ENCODE results near the gene BMP5. TPM values are rescaled to one million over a fixed set of nuclear protein-coding genes. Genes with fewer than 3 reads are reported as not detected.
A peak's percentile ranks its signal among the peaks of the same experiment; 100 is the strongest.

BMP5 gene
- total and polyA plus RNA-seq, 4 donors: 1.2 to 88.7 (median 6.4) TPM

- Histone ChIP-seq H3K27ac (ENCODE audit: low read depth in 1 of 2, low read length in 1 of 2) (peak overlapping the region in 1 of 2 donors; percentile 33), H3K9me3 (ENCODE audit: control insufficient read depth in 4 of 4, insufficient read depth in 3 of 4, low read length in 3 of 4) (no peaks in the 10 kb centered on the region), H3K9ac (ENCODE audit: insufficient read depth in 1 of 2, low read length in 2 of 2) (no peak overlapping the region), H3K4me3 (no peak overlapping the region), H3K27me3 (ENCODE audit: control insufficient read depth in 3 of 3, insufficient read depth in 3 of 3, low read length in 2 of 3) (no peaks in the 10 kb centered on the region), H3K36me3 (ENCODE audit: control insufficient read depth in 4 of 4, insufficient read depth in 4 of 4, low read length in 4 of 4) (peaks cover 0 to 3% (median 0%) of the 10 kb centered on the region in 4 donors), H3K4me1 (ENCODE audit: control insufficient read depth in 5 of 5, insufficient read depth in 5 of 5, low read length in 5 of 5) (peaks cover 0 to 17% (median 4%) of the 10 kb centered on the region in 5 donors)
- 69 to 87% methylated on average over 2 of the region's 2 CpGs for WGBS, 2 donors
- ATAC-seq (ENCODE audit: insufficient read depth, low FRiP score) (no peak), DNase-seq (no peak)
- TF ChIP-seq CTCF (IDR thresholded peaks at IDR 0.05; ENCODE audit: control extremely low read depth, extremely low read depth): no peak
Measured at GRCh38 chr6:55833284-55833683, 42.1 kb downstream of the BMP5 start.

DNA sequence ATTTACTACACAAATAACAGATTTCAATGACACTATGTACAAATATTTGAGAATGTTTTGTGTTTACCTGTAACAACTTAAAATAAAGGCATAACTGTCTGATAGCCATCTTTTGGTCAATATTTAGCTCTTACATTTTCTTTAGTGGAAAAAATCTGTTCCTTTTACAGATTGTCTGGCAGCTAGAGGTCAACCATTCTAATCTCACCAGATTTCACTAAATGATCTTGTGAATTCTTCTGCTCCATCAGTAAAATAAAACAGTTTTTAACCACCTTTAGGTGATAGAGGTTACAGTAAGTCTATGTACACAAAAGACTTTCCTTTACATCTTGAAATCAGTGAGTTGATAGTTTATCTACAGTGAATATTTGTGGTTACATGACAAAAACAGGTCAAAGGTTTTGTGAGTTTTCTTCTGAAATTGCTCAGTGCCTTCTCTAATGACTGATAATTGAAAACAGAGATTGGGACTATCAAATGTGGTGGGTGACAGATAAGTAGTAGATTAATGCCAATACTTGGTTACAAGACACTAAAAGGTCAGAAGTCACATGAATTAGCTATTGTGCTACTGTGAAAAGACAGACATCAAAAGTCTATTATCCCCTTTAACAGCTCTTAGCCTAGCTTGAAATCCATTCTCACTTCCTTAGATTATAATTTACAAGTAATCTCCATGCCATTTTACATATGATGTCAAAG lies 47.4 kb downstream of the BMP5 start:
- H3K36me3 ChIP-seq (ENCODE audit: control insufficient read depth in 4 of 4, insufficient read depth in 4 of 4, low read length in 4 of 4): peaks cover 0 to 3% (median 0%) of the 10 kb centered on the region in 4 donors
- no peak for ATAC-seq (ENCODE audit: insufficient read depth, low FRiP score)
- H3K4me3 ChIP-seq: no peak overlapping the region
- peaks cover 0 to 38% (median 8%) of the 10 kb centered on the region in 5 donors for H3K4me1 ChIP-seq (ENCODE audit: control insufficient read depth in 5 of 5, insufficient read depth in 5 of 5, low read length in 5 of 5)
- H3K27ac ChIP-seq (ENCODE audit: low read depth in 1 of 2, low read length in 1 of 2): no peak overlapping the region
- no peaks in the 10 kb centered on the region for H3K9me3 ChIP-seq (ENCODE audit: control insufficient read depth in 4 of 4, insufficient read depth in 3 of 4, low read length in 3 of 4)
- no peak for DNase-seq
- no peak for TF ChIP-seq CTCF (IDR thresholded peaks at IDR 0.05; ENCODE audit: control extremely low read depth, extremely low read depth)
- H3K27me3 ChIP-seq (ENCODE audit: control insufficient read depth in 3 of 3, insufficient read depth in 3 of 3, low read length in 2 of 3): no peaks in the 10 kb centered on the region
- H3K9ac ChIP-seq (ENCODE audit: insufficient read depth in 1 of 2, low read length in 2 of 2): no peak overlapping the region

DNA sequence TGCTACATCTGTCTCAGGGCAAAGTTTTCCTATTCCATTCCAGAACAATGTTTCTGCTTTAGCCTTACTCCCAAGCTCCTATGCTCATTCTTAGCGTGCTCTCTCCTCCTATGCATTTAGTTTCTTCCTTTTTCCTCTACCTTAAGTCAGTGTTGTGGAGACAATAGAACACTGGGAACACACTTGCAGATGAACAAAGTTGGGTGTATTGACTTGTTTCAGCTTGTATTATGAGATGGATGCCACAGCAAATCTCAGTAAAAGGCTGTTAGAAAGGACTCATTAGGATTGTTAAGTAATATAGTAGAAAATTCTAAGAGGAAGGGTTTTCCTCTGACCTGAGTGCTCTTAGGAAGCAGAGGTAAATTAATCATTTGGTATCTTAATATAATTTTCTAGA lies 48.4 kb downstream of the BMP5 start:
- peaks cover 0 to under 1% (median 0%) of the 10 kb centered on the region in 4 donors for H3K36me3 ChIP-seq (ENCODE audit: control insufficient read depth in 4 of 4, insufficient read depth in 4 of 4, low read length in 4 of 4)
- TF ChIP-seq CTCF (IDR thresholded peaks at IDR 0.05; ENCODE audit: control extremely low read depth, extremely low read depth): no peak
- no peaks in the 10 kb centered on the region for H3K9me3 ChIP-seq (ENCODE audit: control insufficient read depth in 4 of 4, insufficient read depth in 3 of 4, low read length in 3 of 4)
- H3K4me3 ChIP-seq: no peak overlapping the region
- 77 to 86% methylated on average over 1 of the region's 1 CpG for WGBS, 2 donors
- no peaks in the 10 kb centered on the region for H3K27me3 ChIP-seq (ENCODE audit: control insufficient read depth in 3 of 3, insufficient read depth in 3 of 3, low read length in 2 of 3)
- H3K9ac ChIP-seq (ENCODE audit: insufficient read depth in 1 of 2, low read length in 2 of 2): no peak overlapping the region
- ATAC-seq (ENCODE audit: insufficient read depth, low FRiP score) (no peak), DNase-seq (no peak)
- no peak overlapping the region for H3K27ac ChIP-seq (ENCODE audit: low read depth in 1 of 2, low read length in 1 of 2)
- peaks cover 0 to 38% (median 8%) of the 10 kb centered on the region in 5 donors for H3K4me1 ChIP-seq (ENCODE audit: control insufficient read depth in 5 of 5, insufficient read depth in 5 of 5, low read length in 5 of 5)

All from lung (tissue), 12 donors.